ENCODE measurements around the gene PDIA4. TPM values are rescaled to one million over a fixed set of nuclear protein-coding genes. Genes with fewer than 3 reads are reported as not detected.
"Not testable (repeated sequence)": the region's sequence is repeated elsewhere in the genome, so short reads cannot be mapped to it uniquely, and the experiment has no call there.

Gene PDIA4
- total and polyA plus RNA-seq, 11 donors: 8.4 to 84.4 (median 33.1) TPM

- peak in 1 of 4 donors; percentile 14 for ATAC-seq
- Histone ChIP-seq H3K4me3 (no peak overlapping the region), H3K9me3 (no peaks in the 10 kb centered on the region), H3K27ac (no peak overlapping the region), H3K27me3 (no peaks in the 10 kb centered on the region), H3K4me1 (peaks cover 0 to 11% (median 0%) of the 10 kb centered on the region in 12 donors), H3K36me3 (peaks cover 2 to 60% (median 46%) of the 10 kb centered on the region in 9 donors)
- TF ChIP-seq CTCF (IDR thresholded peaks at IDR 0.05) (no peak), POLR2A (IDR thresholded peaks at IDR 0.05) (no peak)
- intact Hi-C loops (cut with DNase I): no loop called here
- WGBS, 4 donors: 84 to 91% (median 89%) methylated on average over 11 of the region's 11 CpGs
- no peak for DNase-seq
These were observed 7.8 kb downstream of the PDIA4 start for GRCh38 chr7:149020483-149020882.

- no peak overlapping the region for H3K4me3 ChIP-seq
- 77 to 82% (median 80%) methylated on average over 7 of the region's 7 CpGs for WGBS, 4 donors
- no peaks in the 10 kb centered on the region for H3K4me1 ChIP-seq
- TF ChIP-seq CTCF (IDR thresholded peaks at IDR 0.05) (no peak), POLR2A (IDR thresholded peaks at IDR 0.05) (no peak)
- H3K9me3 ChIP-seq: no peaks in the 10 kb centered on the region
- ATAC-seq (no peak), DNase-seq (no peak)
- H3K36me3 ChIP-seq: peaks cover 2 to 92% (median 80%) of the 10 kb centered on the region in 9 donors
- H3K27ac ChIP-seq: no peak overlapping the region
- intact Hi-C loops (cut with DNase I): no loop called here
- H3K27me3 ChIP-seq: no peaks in the 10 kb centered on the region
These were observed 11.4 kb downstream of the PDIA4 start for GRCh38 chr7:149016876-149017275.

- peaks cover 2 to 100% (median 95%) of the 10 kb centered on the region in 9 donors for H3K36me3 ChIP-seq
- no peaks in the 10 kb centered on the region for H3K27me3 ChIP-seq
- TF ChIP-seq CTCF (IDR thresholded peaks at IDR 0.05): no peak
- no peak for TF ChIP-seq POLR2A (IDR thresholded peaks at IDR 0.05)
- DNase-seq (no peak), ATAC-seq (no peak)
- no peaks in the 10 kb centered on the region for H3K4me1 ChIP-seq
- H3K27ac ChIP-seq: no peak overlapping the region
- WGBS, 4 donors: 77 to 98% (median 91%) methylated on average over 7 of the region's 7 CpGs
- no peak overlapping the region for H3K4me3 ChIP-seq
- no peaks in the 10 kb centered on the region for H3K9me3 ChIP-seq
- intact Hi-C loops (cut with DNase I): no loop called here
These were observed 14.0 kb downstream of the PDIA4 start for GRCh38 chr7:149014309-149014708.

DNA sequence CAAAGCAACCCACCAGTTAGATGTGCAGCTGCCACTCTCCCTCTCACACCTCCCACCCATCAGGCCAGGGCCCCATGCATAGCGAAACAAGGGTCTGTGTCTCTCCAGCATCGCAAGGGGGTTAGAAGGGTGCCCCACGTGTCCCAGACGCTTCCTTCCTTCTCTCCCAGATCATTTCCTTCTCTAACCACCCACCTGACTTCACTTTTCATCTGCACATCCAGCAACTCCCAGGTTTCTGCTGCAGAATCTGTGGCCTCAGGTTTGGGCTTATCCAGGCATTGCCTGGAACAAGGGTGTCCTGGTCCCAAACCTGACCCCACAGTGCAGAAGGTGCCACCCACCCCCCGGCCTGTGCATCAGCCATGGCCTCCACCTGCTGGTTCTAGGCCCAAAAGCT is 14.4 kb downstream of the PDIA4 start:
- H3K36me3 ChIP-seq: peaks cover under 1 to 100% (median 95%) of the 10 kb centered on the region in 9 donors
- H3K4me1 ChIP-seq: no peaks in the 10 kb centered on the region
- TF ChIP-seq CTCF (IDR thresholded peaks at IDR 0.05) (no peak), POLR2A (IDR thresholded peaks at IDR 0.05) (no peak)
- WGBS, 4 donors: 79 to 89% (median 82%) methylated on average over 5 of the region's 5 CpGs
- no peak for DNase-seq
- no peaks in the 10 kb centered on the region for H3K9me3 ChIP-seq
- no peaks in the 10 kb centered on the region for H3K27me3 ChIP-seq
- ATAC-seq: no peak
- H3K27ac ChIP-seq: no peak overlapping the region
- intact Hi-C loops (cut with DNase I): no loop called here
- H3K4me3 ChIP-seq: no peak overlapping the region

DNA sequence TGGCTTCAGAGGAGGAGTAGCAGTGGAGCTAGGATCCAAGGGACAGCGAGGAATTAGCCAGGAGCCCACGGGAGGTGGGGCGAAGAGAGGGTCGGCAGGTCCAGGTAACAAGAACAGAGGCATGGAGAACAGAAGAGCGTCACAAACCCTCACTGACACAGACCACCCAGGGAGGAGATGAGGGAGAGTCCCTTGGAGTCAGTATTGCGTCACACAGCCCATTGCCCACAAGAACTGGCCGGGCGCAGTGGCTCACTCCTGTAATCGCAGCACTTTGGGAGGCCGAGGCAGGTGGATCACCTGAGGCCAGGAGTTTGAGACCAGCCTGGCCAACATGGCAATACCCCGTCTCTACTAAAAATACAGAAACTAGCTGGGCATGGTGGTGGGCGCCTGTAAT is 15.6 kb downstream of the PDIA4 start:
- H3K27ac ChIP-seq; DNase-seq; H3K27me3 ChIP-seq; intact Hi-C loops (cut with DNase I); ATAC-seq; H3K4me1 ChIP-seq; H3K4me3 ChIP-seq; H3K9me3 ChIP-seq: not testable (repeated sequence)
- WGBS, 4 donors: 86 to 89% (median 86%) methylated on average over 7 to 12 of the region's 12 CpGs
- H3K36me3 ChIP-seq: peaks cover 0 to 100% (median 96%) of the 10 kb centered on the region in 9 donors

Measured in heart left ventricle (tissue), 16 donors.